SK-N-DZ (cell line): Measurements from ENCODE around the gene TRIM28.

ENCODE experiments used
- DNase-seq: peaks from one replicate; pipeline ENCODE4 v3.0.0-alpha.2; 2015; ENCODE audit warnings: low spot score

The TRIM28 gene

DNA sequence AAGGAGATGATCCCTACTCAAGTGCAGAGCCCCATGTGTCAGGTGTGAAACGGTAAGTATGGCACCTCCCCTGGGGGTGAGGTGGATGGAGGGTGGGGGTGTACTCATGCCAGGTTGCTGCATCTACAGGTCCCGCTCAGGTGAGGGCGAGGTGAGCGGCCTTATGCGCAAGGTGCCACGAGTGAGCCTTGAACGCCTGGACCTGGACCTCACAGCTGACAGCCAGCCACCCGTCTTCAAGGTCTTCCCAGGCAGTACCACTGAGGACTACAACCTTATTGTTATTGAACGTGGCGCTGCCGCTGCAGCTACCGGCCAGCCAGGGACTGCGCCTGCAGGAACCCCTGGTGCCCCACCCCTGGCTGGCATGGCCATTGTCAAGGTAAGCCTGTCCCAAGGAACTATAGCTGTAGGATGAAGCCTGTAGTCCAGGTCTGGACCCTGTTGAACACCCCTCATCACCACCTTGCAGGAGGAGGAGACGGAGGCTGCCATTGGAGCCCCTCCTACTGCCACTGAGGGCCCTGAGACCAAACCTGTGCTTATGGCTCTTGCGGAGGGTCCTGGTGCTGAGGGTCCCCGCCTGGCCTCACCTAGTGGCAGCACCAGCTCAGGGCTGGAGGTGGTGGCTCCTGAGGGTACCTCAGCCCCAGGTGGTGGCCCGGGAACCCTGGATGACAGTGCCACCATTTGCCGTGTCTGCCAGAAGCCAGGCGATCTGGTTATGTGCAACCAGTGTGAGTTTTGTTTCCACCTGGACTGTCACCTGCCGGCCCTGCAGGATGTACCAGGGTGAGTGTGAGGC, 5.2 kb downstream of the TRIM28 start:
- DNase-seq: no peak

- no peak for DNase-seq
These were observed 5.9 kb downstream of the TRIM28 start for GRCh38 chr19:58549664-58550361.

DNA sequence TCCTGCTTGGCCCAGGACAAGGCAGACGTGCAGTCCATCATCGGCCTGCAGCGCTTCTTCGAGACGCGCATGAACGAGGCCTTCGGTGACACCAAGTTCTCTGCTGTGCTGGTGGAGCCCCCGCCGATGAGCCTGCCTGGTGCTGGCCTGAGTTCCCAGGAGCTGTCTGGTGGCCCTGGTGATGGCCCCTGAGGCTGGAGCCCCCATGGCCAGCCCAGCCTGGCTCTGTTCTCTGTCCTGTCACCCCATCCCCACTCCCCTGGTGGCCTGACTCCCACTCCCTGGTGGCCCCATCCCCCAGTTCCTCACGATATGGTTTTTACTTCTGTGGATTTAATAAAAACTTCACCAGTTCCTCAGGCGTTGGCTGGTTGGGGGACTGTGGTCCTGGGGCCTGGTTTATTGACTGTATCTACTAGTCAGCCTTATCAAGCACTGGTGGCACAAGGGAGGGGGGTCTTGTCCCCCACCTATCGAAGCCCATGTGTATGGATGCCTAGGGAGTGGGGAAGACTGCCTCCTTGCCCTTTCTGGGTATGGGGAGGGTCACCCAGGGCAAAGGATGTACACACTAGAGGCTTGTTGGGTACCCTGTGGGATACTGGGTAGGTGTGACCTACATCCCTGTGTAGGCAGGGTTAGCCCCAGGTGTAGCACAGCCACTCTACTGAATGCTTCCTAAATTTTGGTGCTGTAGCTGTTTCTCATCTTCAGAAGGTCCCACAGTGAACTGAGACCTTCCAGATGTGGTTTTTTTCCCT, 6.7 kb downstream of the TRIM28 start:
- no peak for DNase-seq

GRCh38 chr19:58551123-58551497, 7.2 kb downstream of the TRIM28 start:
- no peak for DNase-seq

DNA sequence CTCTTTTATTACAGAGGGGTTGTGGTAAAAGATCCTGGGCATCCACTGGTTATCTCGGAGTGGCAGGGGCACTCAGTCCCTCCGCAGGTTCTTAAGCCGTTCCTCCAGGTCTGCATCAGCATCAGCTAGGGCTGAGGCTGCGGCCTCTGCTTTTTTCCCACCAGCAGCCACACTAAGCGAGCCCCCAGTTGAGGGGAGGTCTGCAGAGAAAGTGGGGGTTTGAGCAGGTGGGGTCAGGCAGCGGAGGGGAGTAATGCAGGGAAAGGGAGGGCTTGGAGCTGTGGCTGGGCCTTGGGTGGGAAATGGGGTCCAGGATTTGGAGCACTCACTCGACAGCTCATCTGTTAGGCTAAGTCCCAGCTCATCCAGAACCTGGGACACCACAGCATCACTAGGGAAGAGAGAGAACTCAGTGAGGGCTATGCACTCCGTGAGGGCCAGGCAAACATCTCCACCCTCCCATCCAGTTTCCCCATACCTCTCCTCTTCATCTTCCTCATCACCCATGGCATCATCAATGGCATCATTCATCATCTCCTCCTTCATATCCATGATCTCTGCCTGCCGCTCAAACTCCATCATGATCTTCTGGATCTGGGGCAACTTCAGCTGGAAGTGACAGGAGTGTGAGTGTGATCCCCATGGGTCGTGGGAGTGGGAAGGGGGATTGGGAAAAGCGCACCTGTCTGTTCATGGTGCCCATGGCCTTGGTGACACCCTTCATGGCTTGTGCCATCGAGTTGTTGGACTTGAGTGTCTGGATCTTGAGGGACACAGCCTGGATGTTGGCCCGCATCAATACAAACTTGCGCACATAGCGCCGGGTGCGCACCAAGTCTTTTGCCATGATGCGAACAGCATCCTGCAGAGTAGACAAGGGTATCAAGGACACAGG, 8.0 kb downstream of the TRIM28 start:
- DNase-seq: no peak

DNA sequence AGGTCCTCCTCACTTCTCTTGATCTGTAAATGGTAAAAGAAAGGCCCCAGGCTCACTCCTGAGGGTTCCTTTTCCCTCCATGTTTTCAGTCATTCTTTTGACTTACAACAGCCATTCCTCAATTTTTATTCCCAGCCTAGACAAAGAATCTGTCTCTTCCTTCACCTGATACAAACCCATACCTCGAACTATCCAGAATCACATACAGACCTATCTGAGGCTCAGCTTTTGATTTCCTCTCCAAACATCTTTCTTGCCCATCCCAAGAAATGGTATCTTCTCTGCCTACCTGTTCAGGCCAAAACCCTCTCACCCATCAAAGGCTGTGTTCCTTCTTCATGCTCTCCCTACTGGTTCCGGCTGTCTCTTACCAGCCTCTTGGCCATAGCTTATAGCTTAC, 8.8 kb downstream of the TRIM28 start:
- DNase-seq: no peak

DNA sequence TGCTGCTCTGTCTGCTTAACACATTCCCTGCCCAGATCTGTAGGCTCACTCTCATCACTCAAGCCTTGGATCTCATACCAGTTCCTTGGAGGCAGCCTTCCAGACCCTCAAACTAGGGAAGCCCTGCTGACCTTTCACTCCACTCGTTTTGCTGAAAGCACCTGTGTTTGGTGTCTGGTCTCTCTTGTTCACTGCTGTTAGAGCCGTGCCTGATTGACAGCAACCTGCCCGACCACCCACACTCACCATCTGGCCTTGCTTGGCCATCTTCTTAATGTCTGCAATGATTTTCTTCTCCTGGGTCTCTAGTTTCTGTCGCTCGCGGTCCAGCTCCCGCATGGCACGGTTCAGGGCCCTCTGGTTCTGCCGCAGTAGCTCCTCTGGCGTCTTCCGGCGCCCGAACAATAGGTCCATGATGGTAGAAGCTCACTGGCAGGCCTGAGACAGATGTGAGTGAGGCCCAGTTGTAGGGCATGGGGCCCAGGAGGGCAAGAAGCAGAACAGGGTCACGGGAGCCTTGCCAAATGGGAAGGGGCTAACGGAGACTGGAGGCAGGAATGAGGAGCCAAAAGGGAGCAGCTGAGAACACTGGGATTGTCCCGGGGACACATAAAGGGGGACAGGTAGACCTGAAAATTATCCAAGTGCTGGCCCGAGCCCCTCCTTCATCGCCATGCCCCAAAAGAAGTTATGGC, 10.1 kb downstream of the TRIM28 start:
- DNase-seq: no peak

DNA sequence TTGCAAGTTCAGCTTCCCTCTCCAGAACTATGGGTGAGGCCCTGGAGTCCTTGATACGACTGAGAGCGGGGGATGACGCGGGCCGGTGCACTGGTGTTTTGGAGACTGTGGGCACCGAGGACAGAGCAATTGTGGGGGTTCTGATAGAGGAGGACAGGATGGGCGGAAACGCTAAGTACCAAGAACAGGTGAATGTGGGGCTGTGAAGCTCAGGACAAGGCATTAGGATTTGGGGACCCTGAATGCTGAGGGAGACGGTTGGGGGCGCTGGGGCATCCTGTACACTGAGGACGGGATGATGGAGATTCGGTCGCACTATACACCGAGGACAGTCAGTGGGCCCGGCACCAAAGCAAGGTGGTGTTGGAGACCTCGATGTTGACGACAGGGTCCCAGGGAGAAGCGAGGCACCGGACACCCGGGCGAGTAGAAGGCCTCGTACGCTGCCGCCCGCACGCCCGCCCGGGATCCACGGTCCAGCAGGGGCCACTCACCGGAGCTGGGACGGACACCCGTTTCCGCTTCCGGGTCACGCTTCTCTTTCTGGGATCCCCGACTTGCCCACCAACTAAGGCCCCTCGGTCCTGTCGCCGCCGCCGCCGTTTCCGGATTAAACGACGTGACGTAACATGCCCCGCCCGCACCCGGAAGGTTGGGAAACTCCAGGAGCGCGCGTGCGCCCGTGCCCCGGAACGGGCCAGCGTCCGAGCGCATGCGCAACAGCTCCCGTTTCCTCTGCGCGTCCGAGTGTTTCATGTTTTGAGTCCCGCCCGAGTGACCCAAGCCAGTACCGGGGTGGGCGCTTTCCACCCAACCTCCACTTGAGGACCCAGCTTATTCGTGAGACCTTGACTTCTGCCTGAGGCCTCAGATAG, 10.9 kb downstream of the TRIM28 start, which contains the start of gene CHMP2A:
TSS of gene CHMP2A (minus strand) at position 612 of the 875 bp plus-strand sequence. CDS start 893 bp downstream, outside the sequence.
- DNase-seq: peak; percentile 92

- DNase-seq: no peak
These were observed 11.6 kb downstream of the TRIM28 start for GRCh38 chr19:58555369-58555885.

GRCh38 chr19:58555920-58556621, 12.2 kb downstream of the TRIM28 start:
- DNase-seq: no peak

DNA sequence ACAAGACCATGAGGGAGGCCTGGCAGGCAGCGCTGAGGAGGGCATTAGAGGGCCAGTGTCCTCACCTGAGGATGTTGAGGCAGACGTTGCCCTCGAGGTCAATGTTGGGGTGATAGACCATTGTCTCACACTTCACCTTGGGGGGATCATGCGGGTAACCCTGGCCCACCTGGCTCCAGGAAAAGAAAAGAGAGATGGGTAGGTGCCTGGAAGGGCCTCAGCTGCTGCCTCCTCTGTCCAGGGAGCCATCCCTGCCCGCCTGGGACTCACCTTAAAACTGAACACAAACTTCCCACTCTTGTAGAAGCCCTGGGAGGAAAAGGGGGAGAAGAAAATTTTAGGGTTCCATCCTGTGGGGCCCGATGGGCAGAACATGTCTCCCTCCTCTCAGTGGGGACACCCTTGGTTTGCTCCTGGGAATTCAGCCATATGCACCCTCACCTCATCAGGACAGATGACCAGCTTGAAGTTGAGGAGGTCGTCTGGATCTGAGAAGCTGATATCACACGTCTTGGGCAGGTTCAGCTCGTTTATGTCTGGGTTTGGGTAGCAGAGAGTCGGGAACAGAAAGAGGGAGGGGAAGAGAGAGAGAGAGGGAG, 12.9 kb downstream of the TRIM28 start:
- DNase-seq: no peak

- DNase-seq: no peak
These were observed 13.6 kb downstream of the TRIM28 start for GRCh38 chr19:58557221-58558065.

- DNase-seq: no peak
These were observed 14.3 kb downstream of the TRIM28 start, which contains the start of gene UBE2M for GRCh38 chr19:58558066-58558622. TSS of gene UBE2M (minus strand) at chr19:58558611. CDS start at chr19:58558381, 230 bp downstream.

DNA sequence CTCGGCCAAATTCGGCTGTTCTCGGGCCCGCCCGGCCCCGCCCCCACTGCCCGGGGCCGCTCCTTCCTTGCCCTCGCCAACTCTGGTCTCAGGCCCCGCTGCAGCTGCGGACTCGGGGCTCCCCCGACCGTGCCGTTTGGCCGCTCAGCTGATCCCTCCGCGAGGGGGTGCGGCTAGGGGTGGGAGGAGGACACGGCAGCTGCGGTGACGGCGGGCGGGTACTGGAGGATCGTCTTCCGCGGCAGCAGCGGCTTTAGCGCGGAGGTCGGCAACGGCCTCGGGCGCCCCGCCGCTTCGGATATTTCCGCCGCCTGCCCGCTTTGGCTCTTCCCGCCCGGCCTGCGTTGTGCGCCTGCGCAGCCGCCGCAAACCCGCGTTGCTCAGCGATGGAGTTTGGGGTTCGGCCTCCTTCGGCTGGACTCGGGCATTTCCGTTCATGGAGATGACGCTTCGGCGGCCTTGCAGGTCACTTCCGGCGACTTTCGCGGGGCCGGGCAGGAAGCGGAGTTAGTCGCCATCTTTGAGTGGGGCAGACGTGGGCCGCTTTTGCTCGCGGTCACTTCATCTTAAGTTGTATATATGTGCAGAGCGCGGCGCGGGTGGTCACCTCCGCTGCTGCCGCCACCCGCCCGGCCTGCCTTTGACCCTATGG, 14.9 kb downstream of the TRIM28 start:
- peak; percentile 94 for DNase-seq

- DNase-seq: peak; percentile 87
These were observed 15.6 kb downstream of the TRIM28 start for GRCh38 chr19:58559275-58560006.
